ENCODE measurements around the gene DIS3L2.

The DIS3L2 gene

GRCh38 chr2:231966886-231967285, 5.4 kb downstream of the DIS3L2 start:
- TF ChIP-seq GLIS3 (CRISPR knock-in tag; IDR thresholded peaks at IDR 0.05) (no peak), ZNF8 (CRISPR knock-in tag; IDR thresholded peaks at IDR 0.05) (no peak), ISL1 (CRISPR knock-in tag; IDR thresholded peaks at IDR 0.05) (no peak), PATZ1 (CRISPR knock-in tag; IDR thresholded peaks at IDR 0.05; ENCODE audit: borderline replicate concordance) (no peak), CSDC2 (CRISPR knock-in tag; IDR thresholded peaks at IDR 0.05) (no peak)
- ATAC-seq, result no peak

DNA sequence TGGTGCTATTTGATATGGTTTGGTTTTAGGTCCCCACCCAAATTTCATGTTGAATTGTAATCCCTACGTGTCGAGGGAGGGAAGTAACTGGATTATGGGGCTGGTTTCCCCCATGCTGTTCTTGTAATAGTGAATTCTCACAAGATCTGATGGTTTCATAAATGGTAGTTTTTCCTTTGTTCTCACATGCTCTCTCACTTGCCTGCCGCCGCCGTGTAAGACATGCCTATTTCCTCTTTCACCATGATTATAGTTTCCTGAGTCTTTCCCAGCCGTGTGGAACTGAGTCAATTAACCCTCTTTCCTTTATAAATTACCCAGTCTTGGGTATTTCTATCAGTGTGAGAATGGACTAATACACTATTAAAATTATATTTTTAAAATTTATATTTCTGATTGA, 7.3 kb downstream of the DIS3L2 start:
- no peak for ATAC-seq
- TF ChIP-seq BACH2 (CRISPR knock-in tag; IDR thresholded peaks at IDR 0.05; ENCODE audit: borderline replicate concordance) (no peak), CSRNP3 (CRISPR knock-in tag; IDR thresholded peaks at IDR 0.05) (no peak), ZNF8 (CRISPR knock-in tag; IDR thresholded peaks at IDR 0.05) (no peak), SNAI2 (CRISPR knock-in tag; IDR thresholded peaks at IDR 0.05) (no peak), POU6F1 (CRISPR knock-in tag; IDR thresholded peaks at IDR 0.05; ENCODE audit: borderline replicate concordance, low read depth) (no peak), ZNF70 (CRISPR knock-in tag; IDR thresholded peaks at IDR 0.05) (no peak), ARNTL (CRISPR knock-in tag; IDR thresholded peaks at IDR 0.05; ENCODE audit: borderline replicate concordance, low read depth) (no peak), ZFP3 (CRISPR knock-in tag; IDR thresholded peaks at IDR 0.05) (no peak), GLIS3 (CRISPR knock-in tag; IDR thresholded peaks at IDR 0.05) (no peak), ZFP30 (CRISPR knock-in tag; IDR thresholded peaks at IDR 0.05) (no peak), RARB (CRISPR knock-in tag; IDR thresholded peaks at IDR 0.05) (no peak), ESRRG (CRISPR knock-in tag; IDR thresholded peaks at IDR 0.05) (no peak), ZNF565 (CRISPR knock-in tag; conservative IDR thresholded peaks at IDR 0.05; ENCODE audit: low read depth) (no peak), TOX (CRISPR knock-in tag; IDR thresholded peaks at IDR 0.05; ENCODE audit: borderline replicate concordance) (no peak), TCF4 (CRISPR knock-in tag; IDR thresholded peaks at IDR 0.05; ENCODE audit: borderline replicate concordance) (no peak), PPARA (CRISPR knock-in tag; IDR thresholded peaks at IDR 0.05; ENCODE audit: borderline replicate concordance) (no peak)
- TF ChIP-seq, protein P1, sequence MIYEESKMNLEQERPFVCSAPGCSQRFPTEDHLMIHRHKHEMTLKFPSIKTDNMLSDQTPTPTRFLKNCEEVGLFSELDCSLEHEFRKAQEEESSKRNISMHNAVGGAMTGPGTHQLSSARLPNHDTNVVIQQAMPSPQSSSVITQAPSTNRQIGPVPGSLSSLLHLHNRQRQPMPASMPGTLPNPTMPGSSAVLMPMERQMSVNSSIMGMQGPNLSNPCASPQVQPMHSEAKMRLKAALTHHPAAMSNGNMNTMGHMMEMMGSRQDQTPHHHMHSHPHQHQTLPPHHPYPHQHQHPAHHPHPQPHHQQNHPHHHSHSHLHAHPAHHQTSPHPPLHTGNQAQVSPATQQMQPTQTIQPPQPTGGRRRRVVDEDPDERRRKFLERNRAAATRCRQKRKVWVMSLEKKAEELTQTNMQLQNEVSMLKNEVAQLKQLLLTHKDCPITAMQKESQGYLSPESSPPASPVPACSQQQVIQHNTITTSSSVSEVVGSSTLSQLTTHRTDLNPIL (CRISPR knock-in tag; IDR thresholded peaks at IDR 0.05; ENCODE audit: low read depth), result no peak

GRCh38 chr2:231970461-231970860, 8.9 kb downstream of the DIS3L2 start:
- TF ChIP-seq ZNF8 (CRISPR knock-in tag; IDR thresholded peaks at IDR 0.05) (no peak), ZFP3 (CRISPR knock-in tag; IDR thresholded peaks at IDR 0.05) (no peak), ZNF70 (CRISPR knock-in tag; IDR thresholded peaks at IDR 0.05) (no peak), TCF4 (CRISPR knock-in tag; IDR thresholded peaks at IDR 0.05; ENCODE audit: borderline replicate concordance) (no peak), ZFP30 (CRISPR knock-in tag; IDR thresholded peaks at IDR 0.05) (no peak), TOX (CRISPR knock-in tag; IDR thresholded peaks at IDR 0.05; ENCODE audit: borderline replicate concordance) (no peak), CSDC2 (CRISPR knock-in tag; IDR thresholded peaks at IDR 0.05) (no peak)
- TF ChIP-seq, protein P2, sequence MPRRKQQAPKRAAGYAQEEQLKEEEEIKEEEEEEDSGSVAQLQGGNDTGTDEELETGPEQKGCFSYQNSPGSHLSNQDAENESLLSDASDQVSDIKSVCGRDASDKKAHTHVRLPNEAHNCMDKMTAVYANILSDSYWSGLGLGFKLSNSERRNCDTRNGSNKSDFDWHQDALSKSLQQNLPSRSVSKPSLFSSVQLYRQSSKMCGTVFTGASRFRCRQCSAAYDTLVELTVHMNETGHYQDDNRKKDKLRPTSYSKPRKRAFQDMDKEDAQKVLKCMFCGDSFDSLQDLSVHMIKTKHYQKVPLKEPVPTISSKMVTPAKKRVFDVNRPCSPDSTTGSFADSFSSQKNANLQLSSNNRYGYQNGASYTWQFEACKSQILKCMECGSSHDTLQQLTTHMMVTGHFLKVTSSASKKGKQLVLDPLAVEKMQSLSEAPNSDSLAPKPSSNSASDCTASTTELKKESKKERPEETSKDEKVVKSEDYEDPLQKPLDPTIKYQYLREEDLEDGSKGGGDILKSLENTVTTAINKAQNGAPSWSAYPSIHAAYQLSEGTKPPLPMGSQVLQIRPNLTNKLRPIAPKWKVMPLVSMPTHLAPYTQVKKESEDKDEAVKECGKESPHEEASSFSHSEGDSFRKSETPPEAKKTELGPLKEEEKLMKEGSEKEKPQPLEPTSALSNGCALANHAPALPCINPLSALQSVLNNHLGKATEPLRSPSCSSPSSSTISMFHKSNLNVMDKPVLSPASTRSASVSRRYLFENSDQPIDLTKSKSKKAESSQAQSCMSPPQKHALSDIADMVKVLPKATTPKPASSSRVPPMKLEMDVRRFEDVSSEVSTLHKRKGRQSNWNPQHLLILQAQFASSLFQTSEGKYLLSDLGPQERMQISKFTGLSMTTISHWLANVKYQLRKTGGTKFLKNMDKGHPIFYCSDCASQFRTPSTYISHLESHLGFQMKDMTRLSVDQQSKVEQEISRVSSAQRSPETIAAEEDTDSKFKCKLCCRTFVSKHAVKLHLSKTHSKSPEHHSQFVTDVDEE (CRISPR knock-in tag; IDR thresholded peaks at IDR 0.05), result no peak
- ATAC-seq, result no peak

Measured in SK-N-SH treated with all-trans-retinoic acid at 6 μM for 48 hours (cell line).